ENCODE measurements around the gene ARHGEF4.
A peak's percentile ranks its signal among the peaks of the same experiment; 100 is the strongest.

ARHGEF4 gene

GRCh38 chr2:130819608-130820278 is 17.0 kb upstream of the ARHGEF4 start:
- no peak for DNase-seq (ENCODE audit: low spot score)

- DNase-seq (ENCODE audit: low spot score): no peak
Observed at GRCh38 chr2:130820279-130820861, 16.3 kb upstream of the ARHGEF4 start.

GRCh38 chr2:130821867-130822266 is 14.8 kb upstream of the ARHGEF4 start:
- no peak for DNase-seq (ENCODE audit: low spot score)

- DNase-seq (ENCODE audit: low spot score): no peak
Observed at GRCh38 chr2:130822766-130823165, 13.9 kb upstream of the ARHGEF4 start.

GRCh38 chr2:130823171-130823885 is 13.4 kb upstream of the ARHGEF4 start:
- no peak for DNase-seq (ENCODE audit: low spot score)

- DNase-seq (ENCODE audit: low spot score): no peak
Observed at GRCh38 chr2:130823886-130824491, 12.7 kb upstream of the ARHGEF4 start.

- DNase-seq (ENCODE audit: low spot score): peak; percentile 98
Observed at GRCh38 chr2:130824492-130825061, 12.1 kb upstream of the ARHGEF4 start.

GRCh38 chr2:130825231-130825965 is 11.3 kb upstream of the ARHGEF4 start:
- DNase-seq (ENCODE audit: low spot score): no peak

GRCh38 chr2:130825966-130826253 is 10.8 kb upstream of the ARHGEF4 start:
- DNase-seq (ENCODE audit: low spot score): no peak

- no peak for DNase-seq (ENCODE audit: low spot score)
Observed at GRCh38 chr2:130826419-130826818, 10.3 kb upstream of the ARHGEF4 start.

- DNase-seq (ENCODE audit: low spot score): no peak
Observed at GRCh38 chr2:130826821-130827501, 9.8 kb upstream of the ARHGEF4 start.

- DNase-seq (ENCODE audit: low spot score): peak; percentile 30
Observed at GRCh38 chr2:130827502-130828251, 9.0 kb upstream of the ARHGEF4 start.

- no peak for DNase-seq (ENCODE audit: low spot score)
Observed at GRCh38 chr2:130828461-130828860, 8.3 kb upstream of the ARHGEF4 start.

GRCh38 chr2:130829015-130829414 is 7.7 kb upstream of the ARHGEF4 start:
- DNase-seq (ENCODE audit: low spot score): peak; percentile 53

GRCh38 chr2:130830538-130830937 is 6.2 kb upstream of the ARHGEF4 start:
- DNase-seq (ENCODE audit: low spot score): no peak

- DNase-seq (ENCODE audit: low spot score): no peak
Observed at GRCh38 chr2:130831356-130831755, 5.4 kb upstream of the ARHGEF4 start.

GRCh38 chr2:130832296-130832940 is 4.3 kb upstream of the ARHGEF4 start:
- DNase-seq (ENCODE audit: low spot score): no peak

- peak; percentile 31 for DNase-seq (ENCODE audit: low spot score)
Observed at GRCh38 chr2:130834091-130834930, 2.4 kb upstream of the ARHGEF4 start.
